HCT116 (cell line): ENCODE results near the gene CSNK2B. TPM values are rescaled to one million over a fixed set of nuclear protein-coding genes. Genes with fewer than 3 reads are reported as not detected.
A peak's percentile ranks its signal among the peaks of the same experiment; 100 is the strongest.

Source experiments
- ATAC-seq: fragments of 200-7000 bp; cut with Tn5 transposase; 2 replicates; pipeline ENCODE4 v1.9.1; 2020; ENCODE audit warnings: mild to moderate bottlenecking, moderate library complexity
- BruUV-seq: library from RNA; stranded (reverse); fragments of 400-500 nt; replicated peaks from 2 replicates; lab custom pipeline; 2021; lab: Mats Ljungman, UMichigan
- CTCF ChIA-PET: fragments of 300-600 bp; sonication (Branson Sonifier 250); formaldehyde crosslinking; loops from one replicate; lab custom pipeline; 2021; ENCODE audit warnings: antibody characterized with exemption; lab: Charles Lee
- POLR2A ChIA-PET: fragments of 300-600, 350-600 bp; sonication (Branson Sonifier 250); formaldehyde crosslinking; loops from one replicate; lab custom pipeline; 2021; ENCODE audit warnings: antibody characterized with exemption; lab: Charles Lee
- RAD21 ChIA-PET, 2 experiments: fragments of 300-600 bp; sonication (Branson Sonifier 250); formaldehyde crosslinking; loops; one replicate each; lab custom pipeline; 2023; ENCODE audit warnings: low total read pairs in 2 of 2; ENCODE audit not compliant: uncharacterized antibody in 2 of 2, unreplicated experiment in 2 of 2, low non-redundant PET in 1 of 2; lab: Charles Lee
- DNase-seq: peaks from one replicate; pipeline ENCODE4 v3.0.0-alpha.2; 2010; ENCODE audit warnings: low read depth, low spot score
- H2AFZ ChIP-seq: fragments of 200-600 bp; shearing (Covaris generic), sonication (generic); 2 replicates; pipeline ENCODE4 v1.6.1; 2017; ENCODE audit warnings: low read depth, mixed run types, mixed read lengths, antibody characterized with exemption, low read length; ENCODE audit not compliant: poor library complexity, severe bottlenecking
- H3K27ac ChIP-seq: 2 replicates; pipeline ENCODE4 v1.5.1; 2012; ENCODE audit warnings: low read depth, low read length
- H3K27me3 ChIP-seq: fragments of 200-600 bp; sonication (generic); 2 replicates; pipeline ENCODE4 v1.6.1; 2016; ENCODE audit warnings: mixed run types, low read length, mixed read lengths; ENCODE audit not compliant: insufficient read depth
- H3K36me3 ChIP-seq, 2 experiments: fragments of 200-500 bp in 1 of 2; fragments of 200-600 bp in 1 of 2; sonication (Bioruptor generic) in 1 of 2; sonication (generic) in 1 of 2; 2 replicates each; pipeline versions ENCODE4 v1.5.1 to v1.6.1; 2014 to 2016; ENCODE audit warnings: low read length in 2 of 2, inconsistent platforms in 1 of 2, mixed read lengths in 1 of 2, mixed run types in 1 of 2; ENCODE audit not compliant: insufficient read depth in 2 of 2, control insufficient read depth in 1 of 2
- H3K4me1 ChIP-seq, 2 experiments: fragments of 200-600 bp in 1 of 2; sonication (generic) in 1 of 2; 2 replicates each; pipeline versions ENCODE4 v1.5.1 to v1.6.1; 2012 to 2017; ENCODE audit warnings: low read length in 2 of 2, inconsistent platforms in 1 of 2, mild to moderate bottlenecking in 1 of 2, mixed read lengths in 1 of 2, mixed run types in 1 of 2, moderate library complexity in 1 of 2; ENCODE audit not compliant: insufficient read depth in 2 of 2, control insufficient read depth in 1 of 2
- H3K4me2 ChIP-seq: fragments of 200-600 bp; sonication (generic); 2 replicates; pipeline ENCODE4 v1.6.1; 2017; ENCODE audit warnings: mixed run types, low read length, mixed read lengths
- H3K4me3 ChIP-seq, 2 experiments: fragments of 200-600 bp in 1 of 2; sonication (generic) in 1 of 2; replicated peaks in 1 of 2; 2 replicates each; pipeline ENCODE4 v1.5.1; 2011 to 2016; ENCODE audit warnings: low read length in 2 of 2, control low read depth in 1 of 2, low read depth in 1 of 2, mild to moderate bottlenecking in 1 of 2, mixed read lengths in 1 of 2, mixed run types in 1 of 2
- H3K79me2 ChIP-seq: fragments of 200-600 bp; sonication (generic); 2 replicates; pipeline ENCODE4 v1.6.1; 2017; ENCODE audit warnings: mild to moderate bottlenecking, mixed run types, low read length, moderate library complexity, mixed read lengths; ENCODE audit not compliant: insufficient read depth
- H3K9ac ChIP-seq: fragments of 200-600 bp; sonication (generic); 2 replicates; pipeline ENCODE4 v1.6.1; 2016; ENCODE audit warnings: low read length, mixed read lengths
- H3K9me2 ChIP-seq: fragments of 200-600 bp; sonication (generic), shearing (Covaris generic); 2 replicates; pipeline ENCODE4 v1.6.1; 2017; ENCODE audit warnings: mixed run types, mild to moderate bottlenecking, moderate library complexity; ENCODE audit not compliant: insufficient read depth
- H3K9me3 ChIP-seq, 2 experiments: fragments of 200-500 bp in 1 of 2; fragments of 200-600 bp in 1 of 2; sonication (Bioruptor generic) in 1 of 2; sonication (generic) in 1 of 2; 2 replicates each; pipeline ENCODE4 v1.6.1; 2014 to 2017; ENCODE audit warnings: low read length in 2 of 2, mixed read lengths in 2 of 2, inconsistent platforms in 1 of 2, low read depth in 1 of 2, mild to moderate bottlenecking in 1 of 2, mixed run types in 1 of 2, moderate library complexity in 1 of 2; ENCODE audit not compliant: control insufficient read depth in 1 of 2, insufficient read depth in 1 of 2
- H4K20me1 ChIP-seq: fragments of 200-600 bp; sonication (generic), shearing (Covaris generic); 2 replicates; pipeline ENCODE4 v1.6.1; 2017; ENCODE audit warnings: mixed run types, mild to moderate bottlenecking, moderate library complexity; ENCODE audit not compliant: insufficient read depth
- ELF1 ChIP-seq: IDR thresholded peaks from 2 replicates; pipeline ENCODE4 v1.6.1; 2012; ENCODE audit warnings: low read depth, borderline replicate concordance
- REST ChIP-seq: IDR thresholded peaks from 2 replicates; pipeline ENCODE4 v1.6.1; 2012; ENCODE audit warnings: low read depth
- TCF7L2 ChIP-seq: IDR thresholded peaks from 2 replicates; pipeline ENCODE4 v1.7.0; 2011; ENCODE audit warnings: borderline replicate concordance, inconsistent platforms; ENCODE audit not compliant: insufficient read depth, insufficient read length; ENCODE audit errors: extremely low read depth
- intact Hi-C: fragments of 100-400 bp; cut with micrococcal nuclease; formaldehyde crosslinking; loops from 2 replicates; pipeline ENCODE4 v1.10.0; 2022
- total RNA-seq: library from RNA; stranded (reverse); gene quantifications from one replicate; pipeline ENCODE4 v1.2.1, GENCODE V29; 2021; ENCODE audit not compliant: unreplicated experiment
- TF ChIP-seq, protein P1 (sequence below): IDR thresholded peaks from 2 replicates; pipeline ENCODE4 v1.6.1; 2012
- TF ChIP-seq, protein P2 (sequence below): IDR thresholded peaks from 2 replicates; pipeline ENCODE4 v1.6.1; 2012

Gene CSNK2B
- total RNA-seq, 1 experiment from 2014 or later = 210 TPM

DNA sequence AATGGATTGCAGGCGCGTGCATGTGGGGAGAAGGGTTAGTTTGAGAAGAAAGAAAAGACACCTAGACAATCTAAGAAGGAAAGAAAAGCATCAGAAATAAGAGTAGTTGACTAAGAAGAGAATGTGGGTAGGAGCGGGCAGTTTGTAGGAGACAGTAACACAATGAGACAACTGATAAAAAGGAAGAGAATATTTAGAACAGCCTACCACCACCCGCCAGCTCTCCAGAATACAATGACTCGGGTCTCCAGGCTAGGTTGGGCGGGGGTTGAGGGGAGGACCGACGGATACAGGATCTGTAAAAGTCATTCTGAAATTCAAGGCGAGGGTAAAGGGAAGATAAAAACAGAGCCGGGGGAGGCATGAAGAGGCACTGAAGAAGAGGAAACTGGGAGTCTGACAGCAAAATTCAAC lies 36.5 kb downstream of the CSNK2B start:
- peak overlapping the region; percentile 89 to 98 for H3K4me3 ChIP-seq

More for the DNA sequence above, 36.5 kb downstream of the CSNK2B start:
- intact Hi-C loops = loop anchor here (2.0 kb wide), 1 partner anchor 36 kb away; no protein-coding TSS in a partner anchor
- RAD21 ChIA-PET = no interaction called here
- TF ChIP-seq, protein P1, sequence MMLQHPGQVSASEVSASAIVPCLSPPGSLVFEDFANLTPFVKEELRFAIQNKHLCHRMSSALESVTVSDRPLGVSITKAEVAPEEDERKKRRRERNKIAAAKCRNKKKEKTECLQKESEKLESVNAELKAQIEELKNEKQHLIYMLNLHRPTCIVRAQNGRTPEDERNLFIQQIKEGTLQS = no peak
- TF ChIP-seq ELF1 (no peak), TCF7L2 (no peak), REST (no peak)
- TF ChIP-seq, protein P2, sequence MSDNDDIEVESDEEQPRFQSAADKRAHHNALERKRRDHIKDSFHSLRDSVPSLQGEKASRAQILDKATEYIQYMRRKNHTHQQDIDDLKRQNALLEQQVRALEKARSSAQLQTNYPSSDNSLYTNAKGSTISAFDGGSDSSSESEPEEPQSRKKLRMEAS = no peak
- Histone ChIP-seq H3K9me2 (no peaks in the 10 kb centered on the region), H2AFZ (no peak overlapping the region), H3K27ac (peak overlapping the region; percentile 82), H4K20me1 (no peaks in the 10 kb centered on the region), H3K4me1 (peaks cover 7 to 15% of the 10 kb centered on the region in 2 experiments; a peak in 3 of 4 replicates), H3K9ac (peak overlapping the region; percentile 85), H3K4me2 (peak overlapping the region; percentile 77), H3K9me3 (no peaks in the 10 kb centered on the region), H3K36me3 (no peaks in the 10 kb centered on the region), H3K79me2 (peaks cover 13% of the 10 kb centered on the region), H3K27me3 (no peaks in the 10 kb centered on the region)
- TSS peak; percentile 62 for BruUV-seq
- ATAC-seq (peak; percentile 10), DNase-seq (no peak)
- CTCF ChIA-PET = interaction anchor here (1.2 to 2.1 kb wide), 3 partner anchors 10 to 67 kb away, joined by 3 to 10 read pairs (median 7); no protein-coding TSS in a partner anchor
- POLR2A ChIA-PET = interaction anchor here (1.1 to 1.6 kb wide), 6 partner anchors 36 to 132 kb away, joined by 3 to 5 read pairs (median 4); partner anchors contain the start of genes HSPA1B, MSH5 and VARS1
